ENCODE measurements around the gene NR4A2.
"Not testable (repeated sequence)": the region's sequence is repeated elsewhere in the genome, so short reads cannot be mapped to it uniquely, and the experiment has no call there.

The NR4A2 gene

DNA sequence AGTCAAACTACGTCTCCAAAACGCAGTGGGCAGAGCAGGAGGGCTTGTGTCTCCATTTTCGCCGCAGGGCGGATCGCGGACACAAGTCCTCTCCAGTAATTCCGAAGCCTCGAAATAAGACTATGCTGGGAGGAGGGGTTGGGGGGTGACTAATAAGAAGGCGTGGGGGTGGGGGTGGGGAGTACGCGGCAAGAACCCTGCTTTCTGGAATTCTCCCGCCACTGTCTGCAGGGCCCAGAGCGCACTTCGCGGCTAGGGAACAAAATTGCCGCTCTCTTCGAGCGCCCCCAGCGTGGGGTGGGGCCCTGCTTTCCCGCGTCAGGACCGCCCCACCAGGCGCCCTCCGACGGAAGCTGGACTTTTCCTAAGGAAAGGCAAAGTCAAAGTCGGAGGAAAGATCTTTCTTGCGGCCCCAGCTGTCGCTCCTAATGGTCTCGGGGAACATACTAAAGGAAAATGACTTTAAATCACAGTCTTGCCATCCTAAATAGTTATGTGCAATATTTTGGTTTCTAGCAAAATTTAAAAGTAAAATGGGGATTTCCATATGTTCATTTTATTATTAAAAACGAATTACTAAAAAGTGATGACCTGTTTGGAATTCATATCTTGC is 11.9 kb downstream of the NR4A2 start:
- DNase-seq: peak; percentile 78

DNA sequence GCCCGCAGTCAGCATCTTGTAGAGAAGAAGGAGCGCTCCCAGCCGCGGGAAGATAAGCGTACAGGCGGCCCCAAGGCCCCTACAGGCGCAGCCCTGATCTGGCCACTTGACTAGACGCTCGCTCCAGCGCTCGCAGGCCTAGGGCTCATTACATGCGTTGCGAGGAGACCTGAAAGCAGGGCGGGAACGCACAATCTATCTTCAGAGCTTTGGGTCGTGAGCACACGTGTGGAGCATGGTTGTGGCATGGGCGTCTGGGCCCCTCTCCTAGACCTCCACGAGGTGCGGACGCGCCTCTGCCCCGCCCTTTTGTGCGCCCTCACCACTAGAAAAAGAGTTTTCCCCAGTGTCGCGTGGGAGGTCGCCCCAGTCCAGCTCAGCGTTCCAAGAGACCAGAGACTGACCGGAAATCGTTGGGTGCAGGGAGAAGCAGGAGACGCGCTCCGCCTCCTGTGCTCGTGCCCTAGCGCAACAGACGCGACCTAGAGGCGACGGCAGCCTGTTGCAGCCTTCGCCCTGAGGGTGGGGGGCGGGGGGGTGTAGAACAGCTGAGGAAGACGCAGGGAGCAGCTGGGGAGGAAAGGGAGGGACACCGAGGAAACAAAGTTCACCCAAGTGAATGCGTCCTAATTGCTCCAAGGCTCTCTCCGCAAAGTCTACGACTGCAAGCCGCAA is 12.6 kb downstream of the NR4A2 start:
- peak; percentile 78 for DNase-seq

DNA sequence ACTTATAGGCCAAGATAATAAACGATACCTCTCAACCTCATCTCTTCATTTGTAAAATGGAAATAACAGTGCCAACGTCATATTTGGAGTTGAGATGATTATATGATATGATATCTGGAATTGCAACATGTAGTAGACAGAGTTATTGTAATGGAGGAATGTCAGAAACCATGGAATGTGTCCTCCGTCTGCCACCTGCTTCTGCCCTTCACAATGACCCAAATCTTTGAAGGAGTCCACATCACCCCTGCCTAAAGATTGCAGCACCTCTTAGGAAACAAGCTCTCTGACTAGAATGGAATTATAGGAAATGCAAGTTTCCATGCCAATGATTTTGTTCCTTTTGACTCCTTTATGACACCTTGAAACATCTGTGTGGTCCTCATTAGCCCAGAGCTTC is 14.9 kb downstream of the NR4A2 start:
- DNase-seq: no peak

DNA sequence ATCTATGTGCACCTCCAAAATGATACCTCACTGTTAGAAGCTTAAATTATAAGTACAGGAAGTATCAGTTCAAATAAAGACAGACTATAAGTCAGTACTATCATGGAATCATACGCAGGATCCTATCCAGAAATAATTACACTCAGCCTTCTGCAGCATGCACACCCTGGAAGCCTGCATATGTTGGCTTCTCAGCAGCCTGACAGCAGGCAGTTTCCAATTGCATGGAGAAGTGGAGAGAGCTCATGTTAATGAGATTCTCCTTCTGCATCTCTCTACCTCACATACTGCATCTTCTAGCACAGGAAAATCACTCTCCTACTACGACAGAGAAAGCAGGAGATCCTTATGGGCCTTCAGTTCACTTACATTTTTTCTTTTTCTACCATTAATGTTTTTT is 20.5 kb downstream of the NR4A2 start:
- DNase-seq: no peak

DNA sequence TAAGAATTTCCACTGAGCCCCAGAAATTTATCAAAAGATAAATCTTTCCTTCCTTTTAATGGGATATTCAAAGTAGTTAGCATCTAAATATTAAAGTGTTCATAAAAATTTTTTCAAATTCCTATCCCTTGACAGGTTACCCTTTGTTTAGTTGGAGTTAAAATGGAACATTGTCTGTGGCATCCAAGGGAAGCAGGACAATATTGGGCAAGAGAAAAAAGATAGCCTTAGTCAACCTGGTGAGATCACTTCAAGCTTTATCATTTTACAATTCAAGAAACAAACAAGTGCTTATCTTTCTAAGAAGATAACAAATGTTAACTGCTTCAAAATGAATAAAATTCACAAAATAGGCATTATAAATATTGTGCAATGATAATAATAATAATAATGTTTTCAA is 21.7 kb downstream of the NR4A2 start:
- DNase-seq: no peak

DNA sequence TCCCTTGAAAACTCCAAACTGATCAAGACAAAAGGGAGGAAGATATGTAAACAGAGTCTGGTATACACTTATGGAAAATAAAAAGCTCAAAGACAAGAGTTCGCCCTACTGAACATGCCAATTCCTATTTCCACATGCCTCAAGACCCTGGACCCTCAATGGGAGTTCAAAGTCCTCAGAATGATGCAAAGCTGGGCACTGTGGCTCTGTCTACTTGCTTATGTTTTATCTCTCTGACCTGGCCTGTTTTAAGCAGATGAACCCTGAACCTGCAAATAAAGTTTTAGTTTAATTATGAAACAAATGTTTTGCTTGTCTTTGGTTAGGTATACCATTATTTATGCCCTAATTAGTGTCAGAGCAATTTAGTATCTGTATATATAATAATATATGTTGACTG is 22.6 kb downstream of the NR4A2 start:
- DNase-seq: peak; percentile 59

DNA sequence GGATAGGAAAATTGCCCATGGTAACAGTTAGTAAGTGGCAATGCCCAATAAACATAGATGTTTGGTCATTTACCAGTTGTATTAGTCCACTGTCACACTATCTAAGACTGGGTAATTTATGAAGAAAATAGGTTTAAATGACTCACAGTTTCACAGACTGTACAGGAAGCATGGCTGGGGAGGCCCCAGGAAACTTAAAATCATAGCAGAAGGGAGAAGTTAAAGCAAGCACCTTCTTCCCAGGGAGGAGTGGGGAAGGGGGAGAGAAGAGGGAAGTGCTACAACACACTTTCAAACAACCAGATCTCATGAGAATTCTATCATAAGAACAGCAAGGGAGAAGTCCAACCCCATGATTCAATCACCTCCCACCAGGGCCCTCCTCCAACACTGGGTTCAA is 23.4 kb downstream of the NR4A2 start:
- no peak for DNase-seq

DNA sequence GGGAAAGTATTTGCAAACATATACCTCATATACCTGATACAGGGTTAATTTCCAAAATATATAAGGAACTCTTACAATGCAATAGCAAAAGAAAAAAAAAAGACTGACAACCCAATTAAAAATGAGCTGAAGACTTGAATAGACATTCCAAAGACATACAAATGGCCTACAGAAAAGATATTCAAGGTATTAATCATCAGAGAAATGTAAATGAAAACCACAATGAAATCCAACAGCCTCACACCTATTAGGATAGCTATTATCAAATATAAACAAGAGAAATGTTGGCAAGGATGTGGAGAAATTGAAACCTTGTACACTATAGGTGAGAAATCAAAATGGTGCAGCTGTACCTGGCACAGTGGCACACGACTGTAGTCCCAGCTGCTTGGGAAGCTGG is 25.7 kb downstream of the NR4A2 start:
- no peak for DNase-seq

DNA sequence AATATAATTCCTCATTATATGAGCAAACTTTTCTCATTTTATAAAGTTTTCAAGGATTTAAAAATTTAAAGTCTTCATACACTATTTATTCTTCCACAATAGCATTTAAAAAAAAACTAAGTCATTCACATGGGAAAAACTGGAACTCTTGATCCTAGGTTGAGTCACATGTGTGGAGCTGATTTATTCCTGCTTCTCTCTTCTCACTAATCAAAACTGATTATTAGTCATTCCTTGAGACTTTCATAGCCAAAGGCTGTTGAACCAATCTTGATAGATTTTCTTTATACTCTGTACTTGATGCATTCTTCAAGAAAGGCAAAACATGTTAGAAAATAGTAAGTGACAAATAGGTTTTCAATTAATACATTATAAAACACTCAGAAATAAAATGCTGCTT is 27.4 kb downstream of the NR4A2 start:
- no peak for DNase-seq

DNA sequence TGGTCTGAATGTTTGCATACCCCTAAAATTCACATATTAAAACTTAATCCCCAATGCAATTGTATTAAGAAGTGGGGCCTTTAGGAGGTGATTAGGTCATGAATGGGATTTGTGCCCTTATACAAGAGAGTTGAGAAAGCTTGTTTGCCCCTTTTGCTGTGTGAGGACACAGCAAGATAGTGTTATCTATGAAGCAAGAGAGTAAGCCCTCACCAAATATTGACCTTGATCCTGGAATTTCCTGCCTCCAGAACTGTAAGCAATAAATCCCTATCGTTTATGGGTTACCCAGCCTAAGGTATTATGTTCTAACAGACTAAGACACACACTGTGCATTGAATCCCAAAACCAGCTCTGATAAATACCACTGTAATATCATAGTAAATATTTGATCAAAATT is 32.2 kb downstream of the NR4A2 start:
- no peak for DNase-seq

DNA sequence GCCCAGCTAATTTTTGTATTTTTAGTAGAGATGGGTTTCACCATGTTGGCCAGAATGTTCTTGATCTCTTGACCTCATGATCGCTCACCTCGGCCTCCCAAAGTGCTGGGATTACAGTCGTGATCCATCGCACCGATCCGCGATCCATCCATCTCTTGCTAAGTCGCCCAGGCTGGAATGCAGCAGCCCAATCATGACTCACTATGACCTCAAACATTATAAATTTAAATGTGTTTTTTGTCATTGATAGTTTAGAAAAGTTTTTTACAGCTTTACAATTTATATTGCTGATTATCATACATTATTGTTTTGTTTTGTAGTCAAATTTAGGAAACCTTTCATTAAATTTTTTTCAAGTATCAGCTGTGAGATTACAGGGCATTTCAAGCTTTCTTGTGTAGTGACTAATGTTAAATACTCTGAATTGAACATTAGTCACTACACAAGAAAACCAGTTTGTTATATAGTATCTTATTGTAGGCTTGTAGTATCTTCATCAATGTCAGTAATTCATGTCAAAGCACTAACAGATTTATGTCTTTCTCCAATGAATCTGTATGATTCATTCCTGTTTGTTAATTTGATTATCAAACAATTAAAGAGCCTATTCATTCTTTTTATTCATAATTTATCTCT is 37.5 kb downstream of the NR4A2 start:
- no peak for DNase-seq

DNA sequence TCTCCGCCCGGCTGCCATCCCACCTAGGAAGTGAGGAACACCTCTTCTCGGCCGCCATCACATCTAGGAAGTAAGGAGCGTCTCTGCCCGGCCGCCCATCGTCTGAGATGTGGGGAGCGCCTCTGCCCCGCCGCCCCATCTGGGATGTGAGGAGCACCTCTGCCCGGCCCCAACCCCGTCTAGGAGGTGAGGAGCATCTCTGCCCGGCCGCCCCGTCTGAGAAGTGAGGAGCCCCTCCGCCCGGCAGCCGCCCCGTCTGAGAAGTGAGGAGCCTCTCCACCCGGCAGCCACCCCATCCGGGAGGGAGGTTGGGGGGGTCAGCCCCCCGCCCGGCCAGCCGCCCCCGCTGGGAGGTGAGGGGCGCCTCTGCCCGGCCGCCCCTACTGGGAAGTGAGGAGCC is 39.1 kb downstream of the NR4A2 start:
- not testable (repeated sequence) for DNase-seq

DNA sequence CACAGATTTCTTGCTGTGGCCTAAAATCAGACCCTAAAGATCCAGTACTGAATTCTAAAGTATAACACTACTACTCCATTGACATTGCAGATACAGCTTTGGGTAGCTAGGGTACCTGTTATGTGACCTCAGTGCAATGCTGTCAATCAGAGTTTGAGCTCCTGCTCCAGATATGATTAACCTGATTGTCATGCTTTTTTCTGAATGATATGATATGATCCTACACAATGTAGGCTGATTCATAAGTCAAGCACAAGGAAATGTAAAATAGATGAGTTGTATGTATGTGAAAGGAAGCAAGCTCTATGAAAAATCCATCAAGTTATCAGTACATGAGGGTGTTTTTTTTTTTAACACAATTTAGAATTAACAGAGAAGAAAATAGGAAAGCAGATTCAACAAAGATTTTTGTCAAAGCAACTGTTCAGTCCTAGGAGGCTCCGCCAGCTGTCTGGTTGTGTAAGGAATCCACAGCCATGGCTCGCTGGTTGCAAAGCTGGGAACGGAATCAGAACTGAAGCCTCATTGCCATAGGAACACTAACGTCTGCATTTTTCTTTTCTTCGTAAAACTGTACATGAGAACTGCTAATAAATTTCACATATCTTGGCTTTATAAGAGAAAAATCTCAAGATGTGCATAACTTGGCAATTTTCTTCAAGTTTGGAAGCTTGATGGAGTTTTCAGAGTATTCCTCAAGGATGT is 52.9 kb downstream of the NR4A2 start:
- DNase-seq: peak; percentile 8
